Inflammatory macrophage treated with lipopolysaccharide for 1 hour (primary cell): ENCODE data around the gene LCN1.

ENCODE experiments used
- DNase-seq, 2 donors: peaks; one replicate each; pipeline ENCODE4 v3.0.0-alpha.2; 2020 to 2022

LCN1 gene

GRCh38 chr9:135489188-135489906, 31.9 kb upstream of the LCN1 start:
- no peak for DNase-seq

- no peak for DNase-seq
These were observed 30.9 kb upstream of the LCN1 start for GRCh38 chr9:135490166-135490870.

GRCh38 chr9:135490980-135491464, 30.2 kb upstream of the LCN1 start:
- DNase-seq: no peak

- no peak for DNase-seq
These were observed 29.5 kb upstream of the LCN1 start for GRCh38 chr9:135491764-135492163.

- DNase-seq: no peak
These were observed 28.2 kb upstream of the LCN1 start for GRCh38 chr9:135492886-135493669.

- no peak for DNase-seq
These were observed 26.3 kb upstream of the LCN1 start for GRCh38 chr9:135494791-135495559.

GRCh38 chr9:135498381-135499126, 22.7 kb upstream of the LCN1 start:
- no peak for DNase-seq

- DNase-seq: peak; percentile 75 to 93
These were observed 21.7 kb upstream of the LCN1 start for GRCh38 chr9:135499326-135500070.

GRCh38 chr9:135500071-135500524, 21.1 kb upstream of the LCN1 start:
- DNase-seq: peak in 1 of 2 donors; percentile 11

GRCh38 chr9:135500525-135501260, 20.5 kb upstream of the LCN1 start, which contains the start of gene MRPS2:
Gene MRPS2 (plus strand): TSS chr9:135500682. CDS start chr9:135500711, 29 bp downstream.
- peak; percentile 79 to 90 for DNase-seq

GRCh38 chr9:135501261-135502167, 19.7 kb upstream of the LCN1 start:
- no peak for DNase-seq

- no peak for DNase-seq
These were observed 18.9 kb upstream of the LCN1 start for GRCh38 chr9:135502168-135502872.

GRCh38 chr9:135502873-135503321, 18.3 kb upstream of the LCN1 start:
- DNase-seq: no peak

- no peak for DNase-seq
These were observed 17.6 kb upstream of the LCN1 start for GRCh38 chr9:135503371-135504261.

- DNase-seq: peak in 1 of 2 donors; percentile 48
These were observed 16.7 kb upstream of the LCN1 start for GRCh38 chr9:135504262-135505243.
